ENCODE data around the gene VPS8. TPM values are rescaled to one million over a fixed set of nuclear protein-coding genes. Genes with fewer than 3 reads are reported as not detected.

The VPS8 gene
- total and polyA plus RNA-seq, 2 of the 13 experiments (the other 11 are each of a cell fraction or from before 2014, with no cell fraction given): 14.2 to 35.1 TPM

DNA sequence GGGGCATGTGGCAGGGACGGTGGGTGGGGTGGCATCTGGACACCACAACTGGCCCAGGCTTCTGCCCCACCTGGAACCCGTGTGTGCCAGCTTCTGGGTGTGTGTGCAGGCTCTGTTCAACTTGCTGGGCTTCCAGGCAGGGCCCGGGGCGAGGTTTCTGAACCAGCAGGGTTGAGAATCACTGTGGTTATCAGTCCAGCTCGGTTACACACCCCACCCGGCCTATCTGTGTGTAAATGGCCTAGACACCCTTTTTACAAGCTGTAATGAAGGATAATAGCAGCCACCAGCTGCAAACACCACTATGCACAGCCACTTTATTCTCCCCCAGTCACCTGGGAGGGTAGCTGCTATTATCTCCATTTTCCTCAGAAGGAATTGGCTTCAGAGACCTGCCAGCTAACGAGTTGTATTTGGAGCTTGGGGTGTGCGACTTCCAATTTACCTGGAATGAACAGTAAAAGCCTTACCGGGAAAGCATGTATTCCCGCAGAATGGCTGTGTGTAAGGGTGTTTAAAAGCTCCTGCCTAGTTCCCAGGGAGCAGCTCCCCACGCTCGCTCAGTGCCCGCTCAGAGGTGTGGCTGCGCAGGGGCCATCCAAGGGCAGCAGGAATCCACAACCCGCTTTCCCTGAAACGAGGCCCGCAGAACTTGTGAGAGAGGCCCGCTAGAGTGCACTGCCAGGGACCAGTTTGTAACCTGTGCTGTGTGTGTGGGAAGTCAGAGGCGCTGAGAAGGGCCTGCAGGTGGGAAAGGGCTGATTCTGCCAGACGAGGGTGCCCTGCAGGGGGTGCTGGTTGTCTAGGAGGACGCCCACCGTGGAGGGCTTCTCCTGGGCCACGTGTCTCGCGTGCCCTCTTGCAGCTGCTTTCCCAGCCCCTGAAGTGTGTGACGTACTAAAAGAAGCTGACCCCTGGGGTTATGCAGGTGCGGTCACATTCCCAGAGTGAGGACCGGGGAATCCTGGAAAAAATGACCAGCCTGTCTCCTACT is 257.4 kb downstream of the VPS8 start (continued):
- TF ChIP-seq ZNF773 (CRISPR knock-in tag; IDR thresholded peaks at IDR 0.05; ENCODE audit: borderline replicate concordance): no peak
- TF ChIP-seq, protein P1, sequence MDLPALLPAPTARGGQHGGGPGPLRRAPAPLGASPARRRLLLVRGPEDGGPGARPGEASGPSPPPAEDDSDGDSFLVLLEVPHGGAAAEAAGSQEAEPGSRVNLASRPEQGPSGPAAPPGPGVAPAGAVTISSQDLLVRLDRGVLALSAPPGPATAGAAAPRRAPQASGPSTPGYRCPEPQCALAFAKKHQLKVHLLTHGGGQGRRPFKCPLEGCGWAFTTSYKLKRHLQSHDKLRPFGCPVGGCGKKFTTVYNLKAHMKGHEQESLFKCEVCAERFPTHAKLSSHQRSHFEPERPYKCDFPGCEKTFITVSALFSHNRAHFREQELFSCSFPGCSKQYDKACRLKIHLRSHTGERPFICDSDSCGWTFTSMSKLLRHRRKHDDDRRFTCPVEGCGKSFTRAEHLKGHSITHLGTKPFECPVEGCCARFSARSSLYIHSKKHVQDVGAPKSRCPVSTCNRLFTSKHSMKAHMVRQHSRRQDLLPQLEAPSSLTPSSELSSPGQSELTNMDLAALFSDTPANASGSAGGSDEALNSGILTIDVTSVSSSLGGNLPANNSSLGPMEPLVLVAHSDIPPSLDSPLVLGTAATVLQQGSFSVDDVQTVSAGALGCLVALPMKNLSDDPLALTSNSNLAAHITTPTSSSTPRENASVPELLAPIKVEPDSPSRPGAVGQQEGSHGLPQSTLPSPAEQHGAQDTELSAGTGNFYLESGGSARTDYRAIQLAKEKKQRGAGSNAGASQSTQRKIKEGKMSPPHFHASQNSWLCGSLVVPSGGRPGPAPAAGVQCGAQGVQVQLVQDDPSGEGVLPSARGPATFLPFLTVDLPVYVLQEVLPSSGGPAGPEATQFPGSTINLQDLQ (CRISPR knock-in tag; IDR thresholded peaks at IDR 0.05): no peak
- peak; percentile 16; the same call in 1 of the 2 replicates for TF ChIP-seq ZFY (CRISPR knock-in tag; IDR thresholded peaks at IDR 0.05)
- no peak for TF ChIP-seq ZNF431 (CRISPR knock-in tag; IDR thresholded peaks at IDR 0.05; ENCODE audit: borderline replicate concordance, low read depth)
- no peak for TF ChIP-seq HMG20A (CRISPR knock-in tag; IDR thresholded peaks at IDR 0.05; ENCODE audit: borderline replicate concordance)
- TF ChIP-seq ZNF552 (CRISPR knock-in tag; IDR thresholded peaks at IDR 0.05; ENCODE audit: borderline replicate concordance): no peak
- TF ChIP-seq, protein P2, sequence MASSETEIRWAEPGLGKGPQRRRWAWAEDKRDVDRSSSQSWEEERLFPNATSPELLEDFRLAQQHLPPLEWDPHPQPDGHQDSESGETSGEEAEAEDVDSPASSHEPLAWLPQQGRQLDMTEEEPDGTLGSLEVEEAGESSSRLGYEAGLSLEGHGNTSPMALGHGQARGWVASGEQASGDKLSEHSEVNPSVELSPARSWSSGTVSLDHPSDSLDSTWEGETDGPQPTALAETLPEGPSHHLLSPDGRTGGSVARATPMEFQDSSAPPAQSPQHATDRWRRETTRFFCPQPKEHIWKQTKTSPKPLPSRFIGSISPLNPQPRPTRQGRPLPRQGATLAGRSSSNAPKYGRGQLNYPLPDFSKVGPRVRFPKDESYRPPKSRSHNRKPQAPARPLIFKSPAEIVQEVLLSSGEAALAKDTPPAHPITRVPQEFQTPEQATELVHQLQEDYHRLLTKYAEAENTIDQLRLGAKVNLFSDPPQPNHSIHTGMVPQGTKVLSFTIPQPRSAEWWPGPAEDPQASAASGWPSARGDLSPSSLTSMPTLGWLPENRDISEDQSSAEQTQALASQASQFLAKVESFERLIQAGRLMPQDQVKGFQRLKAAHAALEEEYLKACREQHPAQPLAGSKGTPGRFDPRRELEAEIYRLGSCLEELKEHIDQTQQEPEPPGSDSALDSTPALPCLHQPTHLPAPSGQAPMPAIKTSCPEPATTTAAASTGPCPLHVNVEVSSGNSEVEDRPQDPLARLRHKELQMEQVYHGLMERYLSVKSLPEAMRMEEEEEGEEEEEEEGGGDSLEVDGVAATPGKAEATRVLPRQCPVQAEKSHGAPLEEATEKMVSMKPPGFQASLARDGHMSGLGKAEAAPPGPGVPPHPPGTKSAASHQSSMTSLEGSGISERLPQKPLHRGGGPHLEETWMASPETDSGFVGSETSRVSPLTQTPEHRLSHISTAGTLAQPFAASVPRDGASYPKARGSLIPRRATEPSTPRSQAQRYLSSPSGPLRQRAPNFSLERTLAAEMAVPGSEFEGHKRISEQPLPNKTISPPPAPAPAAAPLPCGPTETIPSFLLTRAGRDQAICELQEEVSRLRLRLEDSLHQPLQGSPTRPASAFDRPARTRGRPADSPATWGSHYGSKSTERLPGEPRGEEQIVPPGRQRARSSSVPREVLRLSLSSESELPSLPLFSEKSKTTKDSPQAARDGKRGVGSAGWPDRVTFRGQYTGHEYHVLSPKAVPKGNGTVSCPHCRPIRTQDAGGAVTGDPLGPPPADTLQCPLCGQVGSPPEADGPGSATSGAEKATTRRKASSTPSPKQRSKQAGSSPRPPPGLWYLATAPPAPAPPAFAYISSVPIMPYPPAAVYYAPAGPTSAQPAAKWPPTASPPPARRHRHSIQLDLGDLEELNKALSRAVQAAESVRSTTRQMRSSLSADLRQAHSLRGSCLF (CRISPR knock-in tag; IDR thresholded peaks at IDR 0.05; ENCODE audit: borderline replicate concordance): no peak
- TF ChIP-seq ZNF138 (CRISPR knock-in tag; IDR thresholded peaks at IDR 0.05; ENCODE audit: low read depth): no peak
- TF ChIP-seq KAT8 (CRISPR knock-in tag; IDR thresholded peaks at IDR 0.05): peak; percentile 54; the same call in 1 of the 2 replicates
- TF ChIP-seq BHLHE40 (IDR thresholded peaks at IDR 0.05; ENCODE audit: low read length): no peak; the same call in 1 of the 2 replicates
- TF ChIP-seq, protein P3, sequence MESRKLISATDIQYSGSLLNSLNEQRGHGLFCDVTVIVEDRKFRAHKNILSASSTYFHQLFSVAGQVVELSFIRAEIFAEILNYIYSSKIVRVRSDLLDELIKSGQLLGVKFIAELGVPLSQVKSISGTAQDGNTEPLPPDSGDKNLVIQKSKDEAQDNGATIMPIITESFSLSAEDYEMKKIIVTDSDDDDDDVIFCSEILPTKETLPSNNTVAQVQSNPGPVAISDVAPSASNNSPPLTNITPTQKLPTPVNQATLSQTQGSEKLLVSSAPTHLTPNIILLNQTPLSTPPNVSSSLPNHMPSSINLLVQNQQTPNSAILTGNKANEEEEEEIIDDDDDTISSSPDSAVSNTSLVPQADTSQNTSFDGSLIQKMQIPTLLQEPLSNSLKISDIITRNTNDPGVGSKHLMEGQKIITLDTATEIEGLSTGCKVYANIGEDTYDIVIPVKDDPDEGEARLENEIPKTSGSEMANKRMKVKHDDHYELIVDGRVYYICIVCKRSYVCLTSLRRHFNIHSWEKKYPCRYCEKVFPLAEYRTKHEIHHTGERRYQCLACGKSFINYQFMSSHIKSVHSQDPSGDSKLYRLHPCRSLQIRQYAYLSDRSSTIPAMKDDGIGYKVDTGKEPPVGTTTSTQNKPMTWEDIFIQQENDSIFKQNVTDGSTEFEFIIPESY (CRISPR knock-in tag; IDR thresholded peaks at IDR 0.05): peak; percentile 95
- TF ChIP-seq POLR2AphosphoS5 (IDR thresholded peaks at IDR 0.05; ENCODE audit: low read depth, low read length): no peak
- TF ChIP-seq RAD21 (CRISPR knock-in tag; IDR thresholded peaks at IDR 0.05): peak; percentile 69
- TF ChIP-seq NFKBIZ (CRISPR knock-in tag; IDR thresholded peaks at IDR 0.05): no peak
- no peak for TF ChIP-seq REPIN1 (CRISPR knock-in tag; IDR thresholded peaks at IDR 0.05; ENCODE audit: borderline replicate concordance, low read depth)
- TF ChIP-seq, protein P4, sequence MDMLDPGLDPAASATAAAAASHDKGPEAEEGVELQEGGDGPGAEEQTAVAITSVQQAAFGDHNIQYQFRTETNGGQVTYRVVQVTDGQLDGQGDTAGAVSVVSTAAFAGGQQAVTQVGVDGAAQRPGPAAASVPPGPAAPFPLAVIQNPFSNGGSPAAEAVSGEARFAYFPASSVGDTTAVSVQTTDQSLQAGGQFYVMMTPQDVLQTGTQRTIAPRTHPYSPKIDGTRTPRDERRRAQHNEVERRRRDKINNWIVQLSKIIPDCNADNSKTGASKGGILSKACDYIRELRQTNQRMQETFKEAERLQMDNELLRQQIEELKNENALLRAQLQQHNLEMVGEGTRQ (IDR thresholded peaks at IDR 0.05; ENCODE audit: low read depth, low read length): no peak
- TF ChIP-seq, protein P4 (CRISPR knock-in tag; IDR thresholded peaks at IDR 0.05; ENCODE audit: borderline replicate concordance): peak; percentile 20; the same call in 1 of the 2 replicates

Measured in HepG2 (cell line).